ENCODE data around the gene RIMBP3B.
"Not testable (repeated sequence)": the region's sequence is repeated elsewhere in the genome, so short reads cannot be mapped to it uniquely, and the experiment has no call there.

- TF ChIP-seq ZSCAN30 (CRISPR knock-in tag; IDR thresholded peaks at IDR 0.05); CTCF (CRISPR knock-in tag; IDR thresholded peaks at IDR 0.05); REST (IDR thresholded peaks at IDR 0.05; ENCODE audit: borderline replicate concordance in 1 of 2, low read depth in 1 of 2, low read length in 2 of 2); PRPF4 (IDR thresholded peaks at IDR 0.05; ENCODE audit: low read depth, low read length, poor library complexity, severe bottlenecking); POLR2AphosphoS2 (IDR thresholded peaks at IDR 0.05; ENCODE audit: low read depth, low read length); POLR2A (IDR thresholded peaks at IDR 0.05; ENCODE audit: insufficient read depth in 1 of 2, low read depth in 2 of 2, low read length in 2 of 2); POLR2AphosphoS5 (IDR thresholded peaks at IDR 0.05; ENCODE audit: low read depth, low read length); ZZZ3 (CRISPR knock-in tag; IDR thresholded peaks at IDR 0.05; ENCODE audit: borderline replicate concordance); BHLHE40 (IDR thresholded peaks at IDR 0.05; ENCODE audit: low read length); CHD2 (IDR thresholded peaks at IDR 0.05; ENCODE audit: low read depth, low read length): not testable (repeated sequence)
Observed at GRCh38 chr22:21394613-21395012, 11.1 kb downstream of the RIMBP3B start.

All from HepG2 (cell line).